COLO668 (cell line): Measurements from ENCODE around the gene ILF3.
"Not testable (repeated sequence)": the region's sequence is repeated elsewhere in the genome, so short reads cannot be mapped to it uniquely, and the experiment has no call there.

Source experiments
- DNase-seq: peaks from one replicate; lab custom pipeline; 2025; ENCODE audit not compliant: unreplicated experiment; lab: John Stamatoyannopoulos, UW

Gene ILF3

GRCh38 chr19:10642473-10643171 is 11.5 kb upstream of the ILF3 start:
- DNase-seq = no peak

- DNase-seq = no peak
Measured at GRCh38 chr19:10643172-10643967, 10.8 kb upstream of the ILF3 start.

GRCh38 chr19:10643968-10644259 is 10.2 kb upstream of the ILF3 start:
- no peak for DNase-seq

- DNase-seq = peak; percentile 73
Measured at GRCh38 chr19:10644260-10645007, 9.7 kb upstream of the ILF3 start.

- DNase-seq = no peak
Measured at GRCh38 chr19:10646456-10647159, 7.5 kb upstream of the ILF3 start.

GRCh38 chr19:10648360-10648759 is 5.8 kb upstream of the ILF3 start:
- DNase-seq = no peak

GRCh38 chr19:10651851-10652250 is 2.3 kb upstream of the ILF3 start:
- no peak for DNase-seq

GRCh38 chr19:10653482-10653731 is 739 bp upstream of the ILF3 start:
- no peak for DNase-seq

GRCh38 chr19:10654610-10655456 is 687 bp downstream of the ILF3 start:
- DNase-seq = peak; percentile 82

- DNase-seq = peak; percentile 47
Measured at GRCh38 chr19:10655457-10656312, 1.5 kb downstream of the ILF3 start.

GRCh38 chr19:10660346-10660745 is 6.2 kb downstream of the ILF3 start:
- DNase-seq = no peak

- DNase-seq = no peak
Measured at GRCh38 chr19:10661946-10662345, 7.8 kb downstream of the ILF3 start.

- DNase-seq = no peak
Measured at GRCh38 chr19:10662384-10663251, 8.5 kb downstream of the ILF3 start.

- not testable (repeated sequence) for DNase-seq
Measured at GRCh38 chr19:10663252-10663563, 9.1 kb downstream of the ILF3 start.

- no peak for DNase-seq
Measured at GRCh38 chr19:10667867-10668266, 13.7 kb downstream of the ILF3 start.

- no peak for DNase-seq
Measured at GRCh38 chr19:10669246-10669645, 15.1 kb downstream of the ILF3 start.

- DNase-seq = no peak
Measured at GRCh38 chr19:10670182-10670581, 16.0 kb downstream of the ILF3 start.

- DNase-seq = no peak
Measured at GRCh38 chr19:10670876-10671804, 17.0 kb downstream of the ILF3 start.
